ENCODE results near the gene GPR87.
A peak's percentile ranks its signal among the peaks of the same experiment; 100 is the strongest.

The GPR87 gene

DNA sequence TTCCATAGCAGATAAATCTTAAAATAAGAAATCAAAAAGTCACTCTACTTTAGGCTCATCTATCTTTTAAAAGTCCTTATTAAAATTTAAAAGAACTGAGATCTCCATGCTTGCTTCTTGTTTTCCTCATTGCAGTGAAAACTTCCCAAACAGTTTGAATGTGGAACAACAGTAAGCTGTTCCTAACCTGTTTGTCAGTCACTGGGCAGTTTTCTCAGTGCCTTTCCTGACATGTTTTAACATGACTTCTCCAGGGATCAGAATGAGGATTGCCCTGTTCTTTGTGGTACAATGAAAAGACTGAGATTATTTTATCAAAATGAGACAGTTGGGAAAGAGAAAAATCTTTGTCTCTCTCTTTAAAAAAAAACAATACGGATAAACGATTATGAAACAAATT, 774 bp downstream of the GPR87 start:
- DNase-seq (no peak), ATAC-seq (no peak)

DNA sequence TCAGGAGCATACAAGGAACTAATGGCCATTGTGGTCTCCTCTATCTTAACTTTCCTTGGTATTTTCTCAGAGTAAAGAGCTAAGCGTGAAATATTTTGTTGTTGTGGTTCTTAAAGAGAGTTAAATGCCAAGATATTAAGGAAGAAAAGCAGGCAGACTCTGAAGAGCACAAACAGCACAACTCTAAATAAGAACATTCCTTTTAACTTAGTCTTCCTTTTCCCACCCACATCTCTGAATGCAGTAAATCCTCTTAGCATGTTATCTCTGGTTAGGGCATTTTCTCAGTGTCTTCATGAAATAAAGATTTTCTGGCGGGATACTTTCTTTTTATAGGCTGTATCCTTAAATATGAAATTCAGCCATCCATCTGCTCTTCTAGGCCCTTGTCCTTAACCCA, 1.5 kb downstream of the GPR87 start:
- ATAC-seq, result no peak
- DNase-seq, result no peak

DNA sequence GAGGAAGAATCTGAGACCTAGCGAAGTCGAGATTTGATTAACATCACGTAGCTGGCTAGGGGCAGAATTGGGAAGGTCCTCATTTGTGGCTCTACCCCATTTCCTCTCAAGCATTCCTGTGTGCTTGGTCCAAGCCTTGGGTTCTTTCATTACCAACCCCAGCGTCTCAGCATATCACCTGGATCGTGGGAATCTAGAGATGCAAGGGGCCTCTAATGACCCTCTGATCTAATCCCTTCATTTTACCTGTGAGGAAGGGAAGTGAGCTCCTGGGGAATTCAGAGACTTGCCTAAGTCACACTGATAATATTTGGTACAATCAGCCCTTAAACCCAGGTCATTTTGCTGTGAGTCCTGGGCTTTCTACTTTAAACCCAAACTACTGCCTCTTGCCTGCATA, 2.0 kb downstream of the GPR87 start:
- ATAC-seq (no peak), DNase-seq (no peak)

GRCh38 chr3:151314137-151314536, 2.5 kb downstream of the GPR87 start:
- no peak for ATAC-seq

DNA sequence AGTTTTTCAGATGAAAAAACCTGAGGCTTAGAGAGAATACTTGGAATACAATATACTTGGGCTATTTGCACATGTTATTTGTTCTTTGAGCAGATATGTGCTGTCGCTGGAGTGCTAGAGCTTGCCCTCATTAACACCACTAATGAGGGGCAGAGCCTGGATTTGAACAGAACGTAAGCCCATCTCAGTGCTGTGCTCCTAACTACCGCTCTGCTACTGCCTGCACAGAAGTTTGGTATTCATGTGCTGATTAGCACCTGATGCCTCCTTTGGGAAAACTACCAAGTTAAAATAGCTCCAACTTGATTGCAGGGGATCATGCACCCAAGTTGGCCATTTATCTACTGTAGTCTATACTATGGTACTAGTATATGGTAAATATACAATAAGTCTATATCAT, 3.6 kb downstream of the GPR87 start:
- no peak for ATAC-seq

More at GRCh38 chr3:151314137-151314536, 2.5 kb downstream of the GPR87 start:
- DNase-seq, result no peak

GRCh38 chr3:151309566-151309965, 7.1 kb downstream of the GPR87 start:
- no peak for ATAC-seq

More for the DNA sequence above, 3.6 kb downstream of the GPR87 start:
- DNase-seq, result no peak

DNA sequence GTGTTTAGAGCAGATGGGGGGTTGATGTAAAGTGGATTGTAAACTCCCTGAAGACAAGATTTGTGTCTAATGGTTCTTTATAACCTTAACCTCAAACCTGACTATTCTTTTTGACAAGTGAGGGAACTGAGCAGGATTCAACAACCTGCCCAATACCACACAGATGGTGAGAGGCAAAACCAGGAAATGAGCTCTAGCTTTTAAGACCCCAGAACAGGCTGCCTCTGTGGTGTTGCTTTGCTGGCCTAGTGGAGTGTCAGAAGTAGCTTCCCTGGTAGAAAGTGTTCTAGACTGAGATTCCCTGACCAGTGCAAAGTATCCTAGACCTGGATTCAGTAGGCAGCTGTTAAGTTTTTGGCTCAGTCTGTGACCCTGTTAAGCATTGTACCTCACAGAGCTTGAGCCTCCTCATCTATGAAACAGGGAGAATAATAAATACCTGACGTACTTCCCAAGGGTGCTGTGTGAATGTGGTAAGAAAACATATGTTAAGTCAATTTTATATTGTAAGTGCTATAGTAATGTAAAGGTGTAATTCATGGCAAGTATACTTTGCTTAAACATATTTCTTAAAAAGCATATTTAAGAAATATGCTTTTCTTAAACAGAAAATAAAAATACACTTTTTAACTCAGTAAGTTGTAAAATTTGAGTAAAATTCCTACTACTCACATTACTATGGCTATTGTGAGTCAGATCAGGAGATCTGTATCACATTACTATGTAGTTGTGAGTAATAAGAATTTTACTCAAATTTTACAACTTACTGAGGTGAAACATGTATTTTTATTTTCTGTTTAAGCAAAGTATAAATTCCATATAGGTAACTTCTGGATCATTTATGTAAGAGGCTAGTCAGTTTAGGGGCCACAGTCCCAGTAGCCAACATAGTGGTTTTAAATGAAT, 8.8 kb downstream of the GPR87 start:
- ATAC-seq (no peak), DNase-seq (no peak)

More at GRCh38 chr3:151309566-151309965, 7.1 kb downstream of the GPR87 start:
- no peak for DNase-seq

DNA sequence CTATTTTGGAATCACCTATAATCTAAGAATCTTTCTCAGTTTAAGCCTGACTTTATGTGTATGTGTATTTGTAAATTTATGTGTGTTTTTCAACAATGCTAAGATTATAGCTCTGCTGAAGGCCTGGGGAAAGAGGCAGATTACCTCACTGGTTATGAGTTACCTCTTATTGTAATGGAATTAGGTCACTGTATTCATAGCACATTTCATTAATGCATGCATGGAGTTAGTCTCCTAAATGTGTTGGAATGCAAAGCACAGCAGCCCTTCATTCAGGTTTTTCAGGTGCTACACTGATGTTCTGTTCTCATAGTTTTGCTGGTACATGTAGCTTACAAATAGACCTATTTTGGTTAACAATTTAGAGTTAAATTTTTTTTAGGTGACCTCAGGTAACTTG, 9.5 kb downstream of the GPR87 start:
- ATAC-seq (no peak), DNase-seq (no peak)

- DNase-seq (no peak), ATAC-seq (peak; percentile 5)
These were observed 10.3 kb downstream of the GPR87 start for GRCh38 chr3:151306168-151306810.

GRCh38 chr3:151305775-151306151, 10.9 kb downstream of the GPR87 start:
- ATAC-seq, result no peak
- no peak for DNase-seq

DNA sequence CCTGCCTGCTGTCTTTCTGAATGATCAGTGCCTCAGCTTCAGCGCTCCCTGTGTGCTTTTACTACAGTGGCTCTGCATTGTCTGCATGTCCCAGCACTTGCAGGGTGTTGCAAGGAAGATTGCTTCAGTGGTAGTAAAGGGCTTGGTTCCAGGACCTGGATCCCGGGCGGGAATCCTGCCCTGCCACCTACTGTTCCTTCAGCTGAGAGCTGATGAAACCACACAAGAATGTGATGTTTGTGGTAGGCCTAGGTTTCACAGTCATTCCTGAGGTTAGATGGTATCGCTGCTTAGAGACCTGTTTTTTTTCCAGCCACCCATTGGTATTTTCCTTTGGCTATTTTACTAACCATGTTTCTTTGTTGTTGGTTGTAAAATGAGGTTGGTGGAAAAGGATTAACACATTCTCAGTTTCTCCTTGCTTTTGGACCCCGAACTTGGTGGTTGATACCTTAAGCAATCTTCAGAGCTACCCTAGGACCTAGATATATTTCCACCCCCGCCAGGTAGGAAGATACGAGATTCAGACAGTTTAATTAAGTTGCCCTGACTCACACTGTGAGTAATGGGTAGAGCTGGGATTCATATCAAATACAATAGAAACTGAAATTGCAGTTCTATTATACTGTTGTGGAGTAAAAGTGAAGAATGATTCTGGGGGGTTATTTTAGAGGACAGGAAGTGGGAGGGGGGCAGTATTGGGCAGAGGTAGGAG, 11.4 kb downstream of the GPR87 start:
- ATAC-seq (peak; percentile 86), DNase-seq (peak; percentile 21)

DNA sequence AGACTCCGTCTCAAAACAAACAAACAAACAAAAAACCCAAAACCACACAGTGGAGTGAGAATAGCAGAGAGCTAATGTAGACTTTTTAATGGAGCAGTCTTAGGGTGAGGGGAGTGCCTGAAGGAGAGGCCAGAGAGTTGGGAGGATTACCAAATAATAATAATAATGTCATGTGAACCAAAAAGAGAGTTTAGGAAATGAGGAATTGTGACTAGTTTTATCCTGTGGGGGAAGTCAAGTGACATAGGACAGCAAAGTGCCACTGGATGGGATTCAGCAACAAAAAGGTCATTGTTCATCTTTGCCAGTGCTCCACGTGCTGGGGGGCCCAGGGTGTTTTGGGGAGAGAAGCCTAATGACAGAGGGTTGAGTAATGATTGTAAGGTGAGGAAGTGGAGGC, 12.9 kb downstream of the GPR87 start:
- DNase-seq (no peak), ATAC-seq (no peak)

GRCh38 chr3:151301787-151302186, 14.8 kb downstream of the GPR87 start:
- DNase-seq (no peak), ATAC-seq (peak; percentile 26)

GRCh38 chr3:151300539-151300938, 16.1 kb downstream of the GPR87 start:
- DNase-seq (no peak), ATAC-seq (no peak)

DNA sequence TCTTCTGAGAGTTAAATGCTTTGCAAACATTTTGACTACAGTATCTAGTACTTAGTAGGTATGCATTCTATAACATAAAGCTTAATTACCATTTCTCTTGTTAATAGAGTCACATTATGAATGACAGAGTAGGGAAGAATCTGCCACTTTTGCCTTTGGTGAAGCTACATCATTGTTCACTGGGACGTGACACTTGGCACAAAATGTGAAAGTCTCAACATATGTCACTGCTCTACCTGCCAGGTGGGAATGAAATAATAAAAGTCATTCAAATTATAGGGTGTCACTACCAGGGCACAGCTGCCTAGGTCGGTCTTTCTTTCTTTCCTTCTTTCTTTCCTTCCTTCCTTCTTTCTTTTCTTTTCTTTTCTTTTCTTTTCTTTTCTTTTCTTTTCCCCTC, 17.6 kb downstream of the GPR87 start:
- no peak for DNase-seq
- no peak for ATAC-seq

- DNase-seq (no peak), ATAC-seq (no peak)
These were observed 19.2 kb downstream of the GPR87 start for GRCh38 chr3:151297429-151297828.

- ATAC-seq, result no peak
- DNase-seq, result no peak
These were observed 20.4 kb downstream of the GPR87 start for GRCh38 chr3:151296226-151296625.

- ATAC-seq (no peak), DNase-seq (no peak)
These were observed 23.5 kb downstream of the GPR87 start for GRCh38 chr3:151293127-151293526.

- no peak for DNase-seq
- ATAC-seq, result no peak
These were observed 25.9 kb downstream of the GPR87 start for GRCh38 chr3:151290673-151291072.

DNA sequence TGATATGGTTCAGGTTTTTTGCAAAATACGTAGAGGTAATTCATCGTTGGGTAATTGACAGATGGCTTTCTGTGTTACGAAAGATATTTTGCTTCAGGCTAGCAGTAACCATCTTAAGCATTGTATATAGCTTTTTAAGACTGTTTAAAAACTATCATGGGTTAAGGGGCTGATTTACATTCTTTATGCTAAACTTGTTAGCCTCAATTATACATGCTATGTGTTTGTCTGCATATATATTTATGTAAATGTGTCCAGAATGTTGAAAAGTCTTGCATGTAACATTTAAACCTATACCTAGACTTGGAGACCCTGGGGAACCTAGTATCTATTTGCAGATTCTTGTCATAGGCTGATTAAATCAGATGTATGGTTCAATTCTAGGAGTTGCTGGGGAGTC, 27.2 kb downstream of the GPR87 start:
- no peak for DNase-seq
- ATAC-seq, result no peak

GRCh38 chr3:151285940-151286339, 30.7 kb downstream of the GPR87 start:
- no peak for DNase-seq
- no peak for ATAC-seq

DNA sequence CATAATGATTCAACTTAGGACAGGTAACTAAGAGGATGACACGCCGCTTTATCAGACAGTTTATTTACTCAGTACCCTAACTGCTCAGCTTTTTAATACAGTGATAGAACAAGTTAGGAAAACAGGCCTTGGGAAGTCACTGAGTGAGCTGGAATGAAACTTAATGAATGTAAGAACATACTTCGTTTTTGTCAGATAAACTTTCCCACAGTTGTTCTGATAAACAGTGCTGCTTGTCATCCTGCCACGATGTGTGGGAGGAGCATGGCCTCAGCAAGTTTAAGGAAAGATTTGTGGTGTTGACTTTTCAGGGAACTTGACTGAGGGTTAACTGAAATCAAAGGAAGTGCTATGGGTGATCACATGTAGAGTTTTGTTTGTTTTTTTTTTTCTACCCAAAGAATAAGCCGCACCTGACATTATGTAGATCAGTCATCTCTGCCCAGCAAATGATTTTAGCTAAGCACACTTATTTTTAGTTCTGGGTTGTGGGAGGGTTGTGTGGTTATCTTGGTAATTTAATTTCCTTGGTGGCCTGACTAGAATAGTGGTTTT, 32.6 kb downstream of the GPR87 start:
- ATAC-seq (peak; percentile 77), DNase-seq (peak; percentile 23)

- no peak for DNase-seq
- ATAC-seq, result no peak
These were observed 33.2 kb downstream of the GPR87 start for GRCh38 chr3:151283387-151283786.
